K562 (cell line): ENCODE data around the gene CTSW. TPM values are rescaled to one million over a fixed set of nuclear protein-coding genes. Genes with fewer than 3 reads are reported as not detected.

ENCODE experiments used
- BCOR ChIP-seq: fragments of 450-650 bp; IDR thresholded peaks from 2 replicates; pipeline ENCODE4 v1.6.1; 2016
- CAMTA2 ChIP-seq: fragments of 250-450 bp; sonication (Bioruptor Pico); conservative IDR thresholded peaks from 2 replicates; pipeline ENCODE4 v1.5.1; 2022
- E2F8 ChIP-seq: fragments of 450-650 bp; IDR thresholded peaks from 2 replicates; pipeline ENCODE4 v1.7.1; 2018; ENCODE audit warnings: mild to moderate bottlenecking, low read depth; ENCODE audit not compliant: partially characterized antibody
- ETV5 ChIP-seq: sonication (generic); formaldehyde crosslinking; IDR thresholded peaks from 2 replicates; pipeline ENCODE4 v1.4.0; 2020; ENCODE audit warnings: low read depth, mild to moderate bottlenecking, missing genetic modification reagents
- FOXO4 ChIP-seq: fragments of 450-650 bp; formaldehyde crosslinking; IDR thresholded peaks from 2 replicates; pipeline ENCODE4 v1.4.0; 2020; ENCODE audit warnings: mild to moderate bottlenecking, moderate library complexity
- GTF2A2 ChIP-seq: IDR thresholded peaks from 2 replicates; pipeline ENCODE4 v1.6.1; 2016; ENCODE audit warnings: mild to moderate bottlenecking, missing genetic modification characterization, missing compliant biosample characterization
- MTF1 ChIP-seq: fragments of 250-450 bp; sonication (Bioruptor Pico); IDR thresholded peaks from 2 replicates; pipeline ENCODE4 v1.9.0; 2021; ENCODE audit warnings: moderate library complexity, mild to moderate bottlenecking, inconsistent platforms, borderline replicate concordance
- NCOA1 ChIP-seq: fragments of 450-650 bp; IDR thresholded peaks from 2 replicates; pipeline ENCODE4 v1.6.1; 2016; ENCODE audit warnings: low read depth
- NR2F6 ChIP-seq: fragments of 450-650 bp; formaldehyde crosslinking; IDR thresholded peaks from 2 replicates; pipeline ENCODE4 v1.4.0; 2020; ENCODE audit warnings: mild to moderate bottlenecking
- PHB ChIP-seq: fragments of 250-450 bp; sonication (Bioruptor Pico); IDR thresholded peaks from 2 replicates; pipeline ENCODE4 v1.5.0; 2021
- POLR3A ChIP-seq: IDR thresholded peaks from 2 replicates; pipeline ENCODE4 v1.6.1; 2011; ENCODE audit warnings: borderline replicate concordance, mild to moderate bottlenecking, moderate library complexity; ENCODE audit not compliant: insufficient read length, insufficient read depth; ENCODE audit errors: extremely low read depth
- PTRF ChIP-seq: fragments of 450-650 bp; IDR thresholded peaks from 2 replicates; pipeline ENCODE4 v1.6.1; 2016; ENCODE audit warnings: mild to moderate bottlenecking, missing genetic modification characterization, missing compliant biosample characterization
- RCOR1 ChIP-seq, 2 experiments: IDR thresholded peaks; 2 replicates each; pipeline ENCODE4 v1.6.1; 2012; ENCODE audit warnings: low read depth in 2 of 2, low read length in 2 of 2, borderline replicate concordance in 1 of 2, improper control_type of control experiment in 1 of 2
- RFX1 ChIP-seq: fragments of 450-650 bp; IDR thresholded peaks from 2 replicates; pipeline ENCODE4 v1.6.1; 2016; ENCODE audit warnings: mild to moderate bottlenecking, moderate library complexity
- RUNX1 ChIP-seq: sonication (generic); IDR thresholded peaks from 2 replicates; pipeline ENCODE4 v1.6.1; 2016; ENCODE audit warnings: antibody characterized with exemption, low read depth
- SIX5 ChIP-seq, 2 experiments: IDR thresholded peaks; 2 replicates each; pipeline ENCODE4 v1.6.1; 2011; ENCODE audit warnings: low read length in 2 of 2, borderline replicate concordance in 1 of 2, low read depth in 1 of 2, mild to moderate bottlenecking in 1 of 2, moderate library complexity in 1 of 2; ENCODE audit not compliant: insufficient read depth in 1 of 2
- TBP ChIP-seq: optimal IDR thresholded peaks from 2 replicates; pipeline ENCODE3; 2011; ENCODE audit warnings: low read depth, low read length, improper control_type of control experiment
- XRCC5 ChIP-seq: fragments of 200-400 bp; formaldehyde crosslinking; IDR thresholded peaks from 2 replicates; pipeline ENCODE4 v1.6.1; 2017; ENCODE audit warnings: low read depth, mild to moderate bottlenecking, low read length
- ZNF75A ChIP-seq: fragments of 450-650 bp; formaldehyde crosslinking; IDR thresholded peaks from 2 replicates; pipeline ENCODE4 v1.4.0; 2020; ENCODE audit warnings: mild to moderate bottlenecking
- polyA plus RNA-seq, 8 experiments: library from polyadenylated mRNA; depleted of rRNA in 4 of 8; stranded (reverse) in 5 of 8; unstranded in 3 of 8; fragments of >200 nt; fragmentation: Nextera tagmentation in 2 of 8; fragmentation: Illumina TruSeq in 1 of 8; extraction: Ambion mirVana in 2 of 8; extraction: Trizol in 1 of 8; gene quantifications; 2 replicates each; pipeline versions ENCODE4 v1.2.1 to v1.2.3, GENCODE V29; 2011 to 2014; ENCODE audit warnings: inconsistent platforms in 1 of 8, missing spikeins in 1 of 8
- total RNA-seq, 7 experiments: library from RNA; depleted of rRNA in 6 of 7; stranded (reverse); fragments of >200 nt in 6 of 7; fragmentation: Illumina TruSeq in 2 of 7; extraction: Trizol in 2 of 7; gene quantifications; 2 replicates each; pipeline versions ENCODE4 v1.2.1 to v1.2.3, GENCODE V29; 2011 to 2021; ENCODE audit warnings: low replicate concordance in 1 of 7
- TF ChIP-seq, protein P1 (sequence below): fragments of 250-450 bp; sonication (Bioruptor Pico); IDR thresholded peaks from 2 replicates; pipeline ENCODE4 v1.6.1; 2021; ENCODE audit warnings: mild to moderate bottlenecking
- TF ChIP-seq, protein P2 (sequence below): fragments of 250-450 bp; sonication (Bioruptor Pico); IDR thresholded peaks from 2 replicates; pipeline ENCODE4 v1.5.0; 2021

Gene CTSW
- total and polyA plus RNA-seq, 9 of the 15 experiments (the other 6 are each of a cell fraction or from before 2014, with no cell fraction given), result 0.04 TPM; not detected in 8

GRCh38 chr11:65890324-65891218, 10.9 kb downstream of the CTSW start, which contains the start of gene CCDC85B (continued):
- no peak for TF ChIP-seq PHB (CRISPR knock-in tag)
- TF ChIP-seq PTRF (tag), result no peak
- no peak for TF ChIP-seq POLR3A
- TF ChIP-seq XRCC5, result no peak
- no peak for TF ChIP-seq RCOR1 (IDR thresholded peaks at IDR 0.05; ENCODE audit: borderline replicate concordance in 1 of 2, low read depth in 2 of 2, low read length in 2 of 2)
- no peak for TF ChIP-seq MTF1 (CRISPR knock-in tag)
- TF ChIP-seq, protein P1, sequence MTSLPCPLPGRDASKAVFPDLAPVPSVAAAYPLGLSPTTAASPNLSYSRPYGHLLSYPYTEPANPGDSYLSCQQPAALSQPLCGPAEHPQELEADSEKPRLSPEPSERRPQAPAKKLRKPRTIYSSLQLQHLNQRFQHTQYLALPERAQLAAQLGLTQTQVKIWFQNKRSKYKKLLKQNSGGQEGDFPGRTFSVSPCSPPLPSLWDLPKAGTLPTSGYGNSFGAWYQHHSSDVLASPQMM (CRISPR knock-in tag), result no peak
- TF ChIP-seq NCOA1, result no peak
- TF ChIP-seq ETV5 (CRISPR knock-in tag), result no peak
- TF ChIP-seq RFX1, result no peak
- 0 out of 2 replicates have a peak, but pooled peaks have one; percentile 36 for TF ChIP-seq FOXO4 (CRISPR knock-in tag)
- no peak for TF ChIP-seq GTF2A2 (tag)
- no peak for TF ChIP-seq NR2F6 (CRISPR knock-in tag)
- TF ChIP-seq, protein P2, sequence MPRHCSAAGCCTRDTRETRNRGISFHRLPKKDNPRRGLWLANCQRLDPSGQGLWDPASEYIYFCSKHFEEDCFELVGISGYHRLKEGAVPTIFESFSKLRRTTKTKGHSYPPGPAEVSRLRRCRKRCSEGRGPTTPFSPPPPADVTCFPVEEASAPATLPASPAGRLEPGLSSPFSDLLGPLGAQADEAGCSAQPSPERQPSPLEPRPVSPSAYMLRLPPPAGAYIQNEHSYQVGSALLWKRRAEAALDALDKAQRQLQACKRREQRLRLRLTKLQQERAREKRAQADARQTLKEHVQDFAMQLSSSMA, result 0 out of 2 replicates have a peak, but pooled peaks have one; percentile 30
- TF ChIP-seq TBP, result no peak
- TF ChIP-seq RUNX1, result no peak
- no peak for TF ChIP-seq E2F8
- 0 out of 2 replicates have a peak, but pooled peaks have one; percentile 22 for TF ChIP-seq ZNF75A (CRISPR knock-in tag)
- no peak for TF ChIP-seq SIX5 (IDR thresholded peaks at IDR 0.05; ENCODE audit: borderline replicate concordance in 1 of 2, insufficient read depth in 1 of 2, low read depth in 1 of 2, low read length in 2 of 2)
- TF ChIP-seq BCOR, result no peak
- TF ChIP-seq CAMTA2, result peak; percentile 83; the same call in 1 of the 2 replicates
